ENCODE data around the gene PHC3.

DNA sequence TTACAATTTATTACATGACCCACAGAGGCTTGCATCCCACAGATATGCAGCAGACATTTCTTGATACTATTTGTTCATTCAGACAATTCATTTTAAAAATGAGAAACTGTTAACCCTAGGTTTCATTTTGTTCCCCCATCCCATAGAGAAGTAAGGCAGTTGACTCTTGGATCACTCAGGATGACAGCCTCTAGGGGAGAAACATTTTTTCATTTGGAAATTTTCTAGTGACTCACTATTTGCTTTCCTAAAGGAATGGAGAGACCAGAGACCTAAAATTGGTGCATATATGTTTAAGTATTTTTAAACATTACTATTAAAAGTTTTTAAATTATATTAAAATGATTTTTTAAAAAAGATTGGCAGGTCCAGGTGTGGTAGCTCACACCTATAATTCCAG is 19.5 kb upstream of the PHC3 start:
- TF ChIP-seq, protein P1, sequence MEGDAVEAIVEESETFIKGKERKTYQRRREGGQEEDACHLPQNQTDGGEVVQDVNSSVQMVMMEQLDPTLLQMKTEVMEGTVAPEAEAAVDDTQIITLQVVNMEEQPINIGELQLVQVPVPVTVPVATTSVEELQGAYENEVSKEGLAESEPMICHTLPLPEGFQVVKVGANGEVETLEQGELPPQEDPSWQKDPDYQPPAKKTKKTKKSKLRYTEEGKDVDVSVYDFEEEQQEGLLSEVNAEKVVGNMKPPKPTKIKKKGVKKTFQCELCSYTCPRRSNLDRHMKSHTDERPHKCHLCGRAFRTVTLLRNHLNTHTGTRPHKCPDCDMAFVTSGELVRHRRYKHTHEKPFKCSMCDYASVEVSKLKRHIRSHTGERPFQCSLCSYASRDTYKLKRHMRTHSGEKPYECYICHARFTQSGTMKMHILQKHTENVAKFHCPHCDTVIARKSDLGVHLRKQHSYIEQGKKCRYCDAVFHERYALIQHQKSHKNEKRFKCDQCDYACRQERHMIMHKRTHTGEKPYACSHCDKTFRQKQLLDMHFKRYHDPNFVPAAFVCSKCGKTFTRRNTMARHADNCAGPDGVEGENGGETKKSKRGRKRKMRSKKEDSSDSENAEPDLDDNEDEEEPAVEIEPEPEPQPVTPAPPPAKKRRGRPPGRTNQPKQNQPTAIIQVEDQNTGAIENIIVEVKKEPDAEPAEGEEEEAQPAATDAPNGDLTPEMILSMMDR (conservative IDR thresholded peaks at IDR 0.05; ENCODE audit: low read depth, low read length), result no peak
- TF ChIP-seq EZH2 (IDR thresholded peaks at IDR 0.05; ENCODE audit: borderline replicate concordance, low read depth, low read length, poor library complexity, severe bottlenecking), result no peak
